ENCODE measurements around the gene ANO3. TPM values are rescaled to one million over a fixed set of nuclear protein-coding genes. Genes with fewer than 3 reads are reported as not detected.

Gene ANO3
- total and polyA plus RNA-seq, 2 experiments from 2014 or later = not detected

GRCh38 chr11:26424255-26424654 is 92.3 kb downstream of the ANO3 start:
- Histone ChIP-seq H4K20me1 (replicated peaks; ENCODE audit: insufficient read depth) (no peaks in the 10 kb centered on the region), H3K79me2 (replicated peaks; ENCODE audit: insufficient read depth) (no peaks in the 10 kb centered on the region), H3K4me2 (no peak overlapping the region), H3K4me3 (no peak overlapping the region), H3K36me3 (ENCODE audit: insufficient read depth) (no peaks in the 10 kb centered on the region), H3K27me3 (ENCODE audit: insufficient read depth) (no peaks in the 10 kb centered on the region), H3K9me2 (ENCODE audit: insufficient read depth) (no peaks in the 10 kb centered on the region; the same call in 1 of the 2 replicates), H2AFZ (no peak overlapping the region), H3K4me1 (ENCODE audit: insufficient read depth) (no peaks in the 10 kb centered on the region), H3K27ac (ENCODE audit: low read depth) (no peak overlapping the region), H3F3A (replicated peaks; ENCODE audit: low read depth) (no peaks in the 10 kb centered on the region)
- Mint-ChIP-seq H3K9me3 (no peaks in the 10 kb centered on the region), H3K4me1 (peaks cover 5% of the 10 kb centered on the region; the same call in 1 of the 3 replicates), H3K4me3 (no peak overlapping the region), H3K36me3 (ENCODE audit: low read depth) (no peaks in the 10 kb centered on the region), H3K27ac (no peak overlapping the region), H3K27me3 (ENCODE audit: insufficient read depth, low read depth, poor library complexity) (no peaks in the 10 kb centered on the region)
- TF ChIP-seq EZH2 (IDR thresholded peaks at IDR 0.05; ENCODE audit: low read depth, unreplicated experiment) (no peak), STAT1 (IDR thresholded peaks at IDR 0.05; ENCODE audit: unreplicated experiment) (no peak), ZNF462 (CRISPR knock-in tag; IDR thresholded peaks at IDR 0.05) (no peak), ZNF114 (CRISPR knock-in tag; IDR thresholded peaks at IDR 0.05) (no peak), ETS1 (IDR thresholded peaks at IDR 0.05) (no peak), CTCF (conservative IDR thresholded peaks at IDR 0.05; ENCODE audit: low read depth in 2 of 2) (no peak), POLR2AphosphoS5 (IDR thresholded peaks at IDR 0.05; ENCODE audit: low read depth) (no peak), REST (IDR thresholded peaks at IDR 0.05; ENCODE audit: unreplicated experiment) (no peak), NANOG (IDR thresholded peaks at IDR 0.05; ENCODE audit: borderline replicate concordance) (no peak), JUNB (IDR thresholded peaks at IDR 0.05; ENCODE audit: unreplicated experiment) (no peak), ZNF331 (CRISPR knock-in tag; IDR thresholded peaks at IDR 0.05; ENCODE audit: low read depth) (no peak), CREB1 (CRISPR knock-in tag; IDR thresholded peaks at IDR 0.05; ENCODE audit: low read depth) (no peak), EZH2phosphoT487 (IDR thresholded peaks at IDR 0.05; ENCODE audit: unreplicated experiment) (no peak)
- DNase-seq (ENCODE audit: low spot score) (no peak), ATAC-seq (no peak)

Data from GM23338 (cell line).